ENCODE measurements around the gene EAF2.
"Not testable (repeated sequence)": the region's sequence is repeated elsewhere in the genome, so short reads cannot be mapped to it uniquely, and the experiment has no call there.

EAF2 gene

DNA sequence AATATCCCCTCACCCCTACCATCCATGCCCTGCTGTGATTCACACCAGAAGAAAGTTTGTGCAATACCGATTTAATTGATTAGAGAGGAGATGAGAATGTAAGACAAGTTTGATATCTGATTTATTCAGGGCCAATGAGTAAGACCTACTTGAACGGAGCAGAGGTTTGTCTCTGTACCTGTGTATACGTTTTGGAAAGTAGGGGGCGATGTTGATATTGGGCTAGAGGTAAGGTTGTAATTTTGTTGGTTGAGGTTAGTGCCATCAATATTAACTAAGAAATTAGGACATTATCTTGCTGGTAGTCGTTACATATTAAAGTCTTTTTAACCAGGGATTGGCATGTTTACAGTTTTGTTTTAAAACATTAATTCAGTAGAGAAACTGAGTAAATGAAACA is 20.5 kb downstream of the EAF2 start:
- no peak for DNase-seq (ENCODE audit: low read depth)
- TF ChIP-seq, protein P1, sequence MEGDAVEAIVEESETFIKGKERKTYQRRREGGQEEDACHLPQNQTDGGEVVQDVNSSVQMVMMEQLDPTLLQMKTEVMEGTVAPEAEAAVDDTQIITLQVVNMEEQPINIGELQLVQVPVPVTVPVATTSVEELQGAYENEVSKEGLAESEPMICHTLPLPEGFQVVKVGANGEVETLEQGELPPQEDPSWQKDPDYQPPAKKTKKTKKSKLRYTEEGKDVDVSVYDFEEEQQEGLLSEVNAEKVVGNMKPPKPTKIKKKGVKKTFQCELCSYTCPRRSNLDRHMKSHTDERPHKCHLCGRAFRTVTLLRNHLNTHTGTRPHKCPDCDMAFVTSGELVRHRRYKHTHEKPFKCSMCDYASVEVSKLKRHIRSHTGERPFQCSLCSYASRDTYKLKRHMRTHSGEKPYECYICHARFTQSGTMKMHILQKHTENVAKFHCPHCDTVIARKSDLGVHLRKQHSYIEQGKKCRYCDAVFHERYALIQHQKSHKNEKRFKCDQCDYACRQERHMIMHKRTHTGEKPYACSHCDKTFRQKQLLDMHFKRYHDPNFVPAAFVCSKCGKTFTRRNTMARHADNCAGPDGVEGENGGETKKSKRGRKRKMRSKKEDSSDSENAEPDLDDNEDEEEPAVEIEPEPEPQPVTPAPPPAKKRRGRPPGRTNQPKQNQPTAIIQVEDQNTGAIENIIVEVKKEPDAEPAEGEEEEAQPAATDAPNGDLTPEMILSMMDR (conservative IDR thresholded peaks at IDR 0.05; ENCODE audit: low read depth, low read length), result peak; percentile 44
- no peak overlapping the region for H3K4me3 ChIP-seq (ENCODE audit: low read length)

DNA sequence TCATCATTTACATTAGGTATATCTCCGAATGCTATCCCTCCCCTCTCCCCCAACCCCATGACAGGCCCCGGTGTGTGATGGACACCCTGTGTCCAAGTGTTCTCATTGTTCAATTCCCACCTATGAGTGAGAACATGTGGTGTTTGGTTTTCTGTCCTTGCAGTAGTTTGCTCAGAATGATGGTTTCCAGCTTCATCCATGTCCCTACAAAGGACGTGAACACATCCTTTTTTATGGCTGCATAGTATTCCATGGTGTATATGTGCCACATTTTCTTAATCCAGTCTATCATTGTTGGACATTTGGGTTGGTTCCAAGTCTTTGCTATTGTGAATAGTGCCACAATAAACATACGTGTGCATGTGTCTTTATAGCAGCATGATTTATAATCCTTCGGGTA is 22.8 kb downstream of the EAF2 start:
- not testable (repeated sequence) for DNase-seq (ENCODE audit: low read depth); H3K4me3 ChIP-seq (ENCODE audit: low read length)

DNA sequence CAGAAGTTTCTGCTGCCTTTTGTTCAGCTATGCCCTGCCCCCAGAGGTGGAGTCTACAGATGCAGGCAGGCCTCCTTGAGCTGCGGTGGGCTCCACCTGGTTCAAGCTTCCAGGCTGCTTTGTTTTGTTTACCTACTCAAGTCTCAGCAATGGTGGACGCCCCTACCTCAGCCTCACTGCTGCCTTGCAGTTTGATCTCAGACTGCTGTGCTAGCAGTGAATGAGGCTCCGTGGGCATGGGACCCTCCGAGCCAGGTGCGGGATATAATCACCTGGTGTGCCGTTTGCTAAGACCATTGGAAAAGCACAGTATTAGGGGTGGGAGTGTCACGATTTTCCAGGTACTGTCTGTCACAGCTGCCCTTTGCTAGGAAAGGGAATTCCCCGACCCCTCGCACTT is 28.2 kb downstream of the EAF2 start:
- not testable (repeated sequence) for H3K4me3 ChIP-seq (ENCODE audit: low read length); DNase-seq (ENCODE audit: low read depth)

DNA sequence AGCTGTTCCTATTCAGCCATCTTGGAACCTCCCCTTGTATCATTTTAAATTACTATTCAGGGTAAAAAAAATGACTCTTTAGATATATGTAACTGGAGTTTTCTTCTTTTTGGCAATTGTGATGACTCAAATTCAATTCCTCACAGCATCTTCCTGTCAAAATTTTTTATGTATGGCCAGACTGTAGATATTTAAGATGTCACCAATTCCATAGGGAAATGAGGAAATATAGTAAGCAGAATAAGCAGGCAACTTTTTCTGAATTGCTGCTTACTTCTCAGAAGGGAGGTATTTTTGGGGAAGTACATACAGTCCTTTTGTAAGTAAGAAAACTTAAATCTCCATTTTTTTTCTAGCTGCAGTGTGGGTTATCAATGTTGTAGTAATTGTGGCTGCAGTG is 28.8 kb downstream of the EAF2 start:
- no peak overlapping the region for H3K4me3 ChIP-seq (ENCODE audit: low read length)
- TF ChIP-seq, protein P1 (conservative IDR thresholded peaks at IDR 0.05; ENCODE audit: low read depth, low read length), result no peak
- no peak for DNase-seq (ENCODE audit: low read depth)

DNA sequence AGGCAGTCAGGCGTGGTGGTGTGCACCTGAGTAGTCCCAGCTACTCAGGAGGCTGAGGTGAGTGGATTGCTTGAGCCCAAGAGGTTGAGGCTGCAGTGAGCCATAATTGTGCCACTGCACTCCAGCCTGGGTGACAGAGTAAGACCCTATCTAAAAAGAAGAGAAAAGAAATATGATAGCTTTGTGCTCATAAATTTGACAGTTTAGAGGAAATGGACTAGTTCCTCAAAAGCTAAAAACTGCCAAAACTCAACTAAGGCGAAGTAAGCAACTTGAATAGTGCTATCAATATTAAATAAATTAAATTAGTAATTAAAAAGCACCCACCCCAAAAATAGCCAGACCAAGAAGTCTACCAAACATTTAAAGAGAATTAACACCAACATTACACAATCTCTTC is 34.7 kb downstream of the EAF2 start:
- TF ChIP-seq, protein P1 (conservative IDR thresholded peaks at IDR 0.05; ENCODE audit: low read depth, low read length), result no peak
- H3K4me3 ChIP-seq (ENCODE audit: low read length), result no peak overlapping the region
- DNase-seq (ENCODE audit: low read depth), result no peak

DNA sequence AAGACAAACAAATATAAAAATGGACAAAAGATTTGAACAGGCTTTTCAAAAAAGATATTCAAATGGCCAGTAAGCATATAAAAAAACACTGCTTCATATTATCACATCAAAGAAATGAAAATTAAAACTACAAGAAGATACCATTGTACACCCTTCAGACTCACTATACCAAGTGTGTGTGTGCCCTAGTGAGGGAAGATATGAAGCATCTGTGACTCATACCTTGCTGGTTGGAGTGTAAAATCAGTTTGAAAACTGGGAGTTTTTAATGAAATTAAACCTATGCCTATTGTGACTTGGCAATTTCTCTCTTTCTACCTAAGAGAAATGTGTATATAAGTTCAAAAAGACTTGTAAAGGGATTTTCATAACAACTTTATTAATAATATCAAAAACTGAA is 35.7 kb downstream of the EAF2 start:
- TF ChIP-seq, protein P1 (conservative IDR thresholded peaks at IDR 0.05; ENCODE audit: low read depth, low read length), result no peak
- no peak overlapping the region for H3K4me3 ChIP-seq (ENCODE audit: low read length)
- DNase-seq (ENCODE audit: low read depth), result no peak

DNA sequence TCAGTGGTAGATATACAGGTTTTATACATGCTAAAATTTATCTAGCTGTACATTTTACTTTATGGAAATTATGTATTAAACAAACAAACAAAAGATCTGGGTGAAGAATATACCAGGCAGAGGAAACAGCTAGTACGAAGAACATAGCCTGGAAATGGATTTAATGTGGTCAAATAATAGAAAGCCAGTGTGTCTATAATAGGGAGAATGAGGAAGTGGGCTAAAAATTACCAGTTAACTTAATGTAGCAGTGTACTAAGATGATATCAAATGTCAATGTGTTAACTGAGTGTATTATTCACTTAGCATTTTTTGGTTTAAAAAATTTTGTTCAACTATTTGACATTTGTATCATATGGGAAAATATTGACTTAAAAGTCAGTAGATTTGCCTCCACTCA is 36.4 kb downstream of the EAF2 start:
- H3K4me3 ChIP-seq (ENCODE audit: low read length), result no peak overlapping the region
- TF ChIP-seq, protein P1 (conservative IDR thresholded peaks at IDR 0.05; ENCODE audit: low read depth, low read length), result no peak
- no peak for DNase-seq (ENCODE audit: low read depth)

DNA sequence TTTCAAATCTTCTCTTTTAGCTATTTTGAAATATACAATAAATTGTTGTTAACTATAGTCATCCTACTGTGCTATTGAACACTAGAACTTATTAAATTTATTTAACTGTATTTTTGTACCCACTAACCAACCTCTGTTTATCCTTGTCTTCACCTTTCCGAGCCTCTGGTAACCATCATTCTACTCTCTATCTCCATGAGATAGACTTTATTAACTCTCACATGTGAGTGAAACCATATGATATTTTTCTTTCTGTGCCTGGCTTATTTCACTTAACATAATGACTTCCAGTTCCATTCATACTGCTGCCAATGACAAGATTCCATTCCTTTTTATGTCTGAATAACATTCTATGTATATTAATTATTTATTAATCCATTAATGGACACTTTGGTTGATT is 43.4 kb downstream of the EAF2 start:
- no peak for DNase-seq (ENCODE audit: low read depth)
- no peak overlapping the region for H3K4me3 ChIP-seq (ENCODE audit: low read length)
- TF ChIP-seq, protein P1 (conservative IDR thresholded peaks at IDR 0.05; ENCODE audit: low read depth, low read length), result no peak
